ENCODE measurements around the gene NRXN3.
A peak's percentile ranks its signal among the peaks of the same experiment; 100 is the strongest.

NRXN3 gene

GRCh38 chr14:79542121-79542520 is 1371.9 kb downstream of the NRXN3 start:
- no peak overlapping the region for H3K4me3 ChIP-seq (ENCODE audit: low read length)
- no peak for DNase-seq (ENCODE audit: low read depth)
- no peak for TF ChIP-seq CTCF (conservative IDR thresholded peaks at IDR 0.05; ENCODE audit: low read depth, low read length)

- no peak for TF ChIP-seq CTCF (conservative IDR thresholded peaks at IDR 0.05; ENCODE audit: low read depth, low read length)
- DNase-seq (ENCODE audit: low read depth), result no peak
- no peak overlapping the region for H3K4me3 ChIP-seq (ENCODE audit: low read length)
These were observed 1373.2 kb downstream of the NRXN3 start for GRCh38 chr14:79543348-79543747.

GRCh38 chr14:79543967-79544697 is 1374.0 kb downstream of the NRXN3 start:
- peak; percentile 66 for TF ChIP-seq CTCF (conservative IDR thresholded peaks at IDR 0.05; ENCODE audit: low read depth, low read length)
- DNase-seq (ENCODE audit: low read depth), result no peak
- no peak overlapping the region for H3K4me3 ChIP-seq (ENCODE audit: low read length)

- TF ChIP-seq CTCF (conservative IDR thresholded peaks at IDR 0.05; ENCODE audit: low read depth, low read length), result no peak
- no peak overlapping the region for H3K4me3 ChIP-seq (ENCODE audit: low read length)
- DNase-seq (ENCODE audit: low read depth), result no peak
These were observed 1374.5 kb downstream of the NRXN3 start for GRCh38 chr14:79544698-79545070.

- no peak for DNase-seq (ENCODE audit: low read depth)
- no peak for TF ChIP-seq CTCF (conservative IDR thresholded peaks at IDR 0.05; ENCODE audit: low read depth, low read length)
- no peak overlapping the region for H3K4me3 ChIP-seq (ENCODE audit: low read length)
These were observed 1378.7 kb downstream of the NRXN3 start for GRCh38 chr14:79548836-79549235.

- no peak overlapping the region for H3K4me3 ChIP-seq (ENCODE audit: low read length)
- DNase-seq (ENCODE audit: low read depth), result no peak
- TF ChIP-seq CTCF (conservative IDR thresholded peaks at IDR 0.05; ENCODE audit: low read depth, low read length), result no peak
These were observed 1379.3 kb downstream of the NRXN3 start for GRCh38 chr14:79549515-79549914.

GRCh38 chr14:79551523-79551922 is 1381.3 kb downstream of the NRXN3 start:
- DNase-seq (ENCODE audit: low read depth), result no peak
- no peak for TF ChIP-seq CTCF (conservative IDR thresholded peaks at IDR 0.05; ENCODE audit: low read depth, low read length)
- no peak overlapping the region for H3K4me3 ChIP-seq (ENCODE audit: low read length)
